Measurements from ENCODE around the gene RFTN1.

Gene RFTN1, protein sequence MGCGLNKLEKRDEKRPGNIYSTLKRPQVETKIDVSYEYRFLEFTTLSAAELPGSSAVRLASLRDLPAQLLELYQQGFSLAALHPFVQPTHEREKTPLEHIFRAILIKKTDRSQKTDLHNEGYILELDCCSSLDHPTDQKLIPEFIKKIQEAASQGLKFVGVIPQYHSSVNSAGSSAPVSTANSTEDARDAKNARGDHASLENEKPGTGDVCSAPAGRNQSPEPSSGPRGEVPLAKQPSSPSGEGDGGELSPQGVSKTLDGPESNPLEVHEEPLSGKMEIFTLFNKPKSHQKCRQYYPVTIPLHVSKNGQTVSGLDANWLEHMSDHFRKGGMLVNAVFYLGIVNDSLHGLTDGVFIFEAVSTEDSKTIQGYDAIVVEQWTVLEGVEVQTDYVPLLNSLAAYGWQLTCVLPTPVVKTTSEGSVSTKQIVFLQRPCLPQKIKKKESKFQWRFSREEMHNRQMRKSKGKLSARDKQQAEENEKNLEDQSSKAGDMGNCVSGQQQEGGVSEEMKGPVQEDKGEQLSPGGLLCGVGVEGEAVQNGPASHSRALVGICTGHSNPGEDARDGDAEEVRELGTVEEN

GRCh38 chr3:16513141-16514020, at the start of gene RFTN1:
TSS of gene RFTN1 (minus strand) at chr3:16513699. CDS start at chr3:16493869, 19,830 bp downstream.
- peak; percentile 43 for TF ChIP-seq L3MBTL2 (conservative IDR thresholded peaks at IDR 0.05)
- TF ChIP-seq PKNOX1 (IDR thresholded peaks at IDR 0.05), result no peak
- TF ChIP-seq ARNT (IDR thresholded peaks at IDR 0.05), result no peak
- DNase-seq (ENCODE audit: extremely low spot score), result peak; percentile 51
- POLR2A ChIA-PET, result no interaction called here
- CTCF ChIA-PET, result interaction anchor here (1.5 kb wide), 1 partner anchor 223 kb away, joined by 6 read pairs; no protein-coding TSS in a partner anchor

DNA sequence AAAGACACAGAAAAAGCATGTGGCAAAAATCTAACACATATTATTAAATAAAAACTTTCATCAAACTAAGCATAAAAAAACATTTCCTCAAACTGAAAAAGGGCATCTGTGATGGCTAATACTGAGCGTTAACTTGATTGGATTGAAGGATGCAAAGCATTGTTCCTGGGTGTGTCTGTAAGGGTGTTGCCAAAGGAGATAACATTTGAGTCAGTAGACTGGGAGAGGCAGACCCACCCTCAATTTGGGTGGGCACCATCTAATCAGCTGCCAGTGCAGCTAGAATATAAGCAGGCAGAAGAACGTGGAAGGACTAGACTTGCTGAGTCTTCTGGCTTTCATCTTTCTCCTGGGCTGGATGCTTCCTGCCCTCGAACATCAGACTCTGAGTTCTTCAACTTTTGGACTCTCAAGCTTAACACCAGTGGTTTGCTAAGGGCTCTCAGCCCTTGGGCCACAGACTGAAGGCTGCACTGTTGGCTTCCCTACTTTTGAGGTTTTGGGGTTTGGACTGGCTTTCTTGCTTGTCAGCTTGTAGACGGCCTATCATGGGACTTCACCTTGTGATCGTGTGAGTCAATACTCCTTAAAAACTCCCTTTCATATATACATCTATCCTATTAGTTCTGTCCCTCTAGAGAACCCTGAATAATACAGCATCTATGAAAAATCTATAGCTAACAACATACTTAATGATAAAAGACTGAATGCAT, 46.3 kb upstream of the RFTN1 start:
- POLR2A ChIA-PET, result no interaction called here
- TF ChIP-seq TARDBP (IDR thresholded peaks at IDR 0.05) (no peak), NFRKB (IDR thresholded peaks at IDR 0.05) (no peak), FOXM1 (IDR thresholded peaks at IDR 0.05; ENCODE audit: borderline replicate concordance) (no peak), FOXA1 (IDR thresholded peaks at IDR 0.05) (no peak), ZNF384 (IDR thresholded peaks at IDR 0.05) (no peak), FOXK2 (IDR thresholded peaks at IDR 0.05) (no peak), BHLHE40 (IDR thresholded peaks at IDR 0.05; ENCODE audit: borderline replicate concordance) (no peak), SUZ12 (IDR thresholded peaks at IDR 0.05) (no peak), SP1 (IDR thresholded peaks at IDR 0.05) (no peak), HDGF (IDR thresholded peaks at IDR 0.05; ENCODE audit: borderline replicate concordance) (no peak), CTBP1 (IDR thresholded peaks at IDR 0.05; ENCODE audit: borderline replicate concordance) (no peak), ELF4 (IDR thresholded peaks at IDR 0.05) (no peak), ARNT (IDR thresholded peaks at IDR 0.05) (no peak)
- CTCF ChIA-PET, result no interaction called here
- DNase-seq (ENCODE audit: extremely low spot score), result no peak

GRCh38 chr3:16554126-16554525, 40.6 kb upstream of the RFTN1 start:
- DNase-seq (ENCODE audit: extremely low spot score), result no peak
- POLR2A ChIA-PET, result interaction anchor here (2.1 kb wide), 1 partner anchor 289 kb away, joined by 6 read pairs; the partner anchor contains the start of genes DPH3 and OXNAD1
- no peak for TF ChIP-seq SP1 (IDR thresholded peaks at IDR 0.05)
- no peak for TF ChIP-seq ARNT (IDR thresholded peaks at IDR 0.05)
- TF ChIP-seq FOXK2 (IDR thresholded peaks at IDR 0.05), result no peak
- no peak for TF ChIP-seq SUZ12 (IDR thresholded peaks at IDR 0.05)
- CTCF ChIA-PET, result no interaction called here

DNA sequence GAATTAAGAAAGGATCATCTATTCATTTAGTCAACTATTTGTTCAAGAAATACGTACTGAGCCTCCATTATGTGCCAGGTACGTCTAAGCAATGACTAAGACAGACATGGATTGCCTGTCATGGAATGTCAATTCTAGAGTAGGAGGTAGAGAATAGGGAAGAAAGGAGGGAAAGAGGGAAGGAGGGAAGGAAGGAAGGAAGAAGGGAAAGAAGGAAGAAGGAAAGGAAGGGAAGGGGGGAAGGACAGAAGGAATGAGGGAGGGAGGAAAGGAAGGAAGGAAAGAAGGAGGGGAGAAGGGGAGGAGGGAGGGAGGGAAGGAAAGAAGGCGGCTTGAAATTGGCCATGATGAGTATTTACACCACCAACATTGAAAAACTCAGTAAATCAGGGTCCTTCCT, 39.3 kb upstream of the RFTN1 start:
- DNase-seq (ENCODE audit: extremely low spot score), result no peak
- TF ChIP-seq CTBP1 (IDR thresholded peaks at IDR 0.05; ENCODE audit: borderline replicate concordance) (no peak), ZNF384 (IDR thresholded peaks at IDR 0.05) (no peak), FOXM1 (IDR thresholded peaks at IDR 0.05; ENCODE audit: borderline replicate concordance) (no peak), HDGF (IDR thresholded peaks at IDR 0.05; ENCODE audit: borderline replicate concordance) (no peak), ARNT (IDR thresholded peaks at IDR 0.05) (no peak), LEF1 (IDR thresholded peaks at IDR 0.05; ENCODE audit: borderline replicate concordance) (no peak), L3MBTL2 (conservative IDR thresholded peaks at IDR 0.05) (no peak), SP1 (IDR thresholded peaks at IDR 0.05) (no peak), ELF4 (IDR thresholded peaks at IDR 0.05) (no peak), NFRKB (IDR thresholded peaks at IDR 0.05) (no peak), BHLHE40 (IDR thresholded peaks at IDR 0.05; ENCODE audit: borderline replicate concordance) (no peak), PKNOX1 (IDR thresholded peaks at IDR 0.05) (no peak), TARDBP (IDR thresholded peaks at IDR 0.05) (no peak), FOXK2 (IDR thresholded peaks at IDR 0.05) (no peak)
- CTCF ChIA-PET, result no interaction called here
- POLR2A ChIA-PET, result interaction anchor here (2.1 kb wide), 1 partner anchor 287 kb away, joined by 6 read pairs; the partner anchor contains the start of genes DPH3 and OXNAD1

DNA sequence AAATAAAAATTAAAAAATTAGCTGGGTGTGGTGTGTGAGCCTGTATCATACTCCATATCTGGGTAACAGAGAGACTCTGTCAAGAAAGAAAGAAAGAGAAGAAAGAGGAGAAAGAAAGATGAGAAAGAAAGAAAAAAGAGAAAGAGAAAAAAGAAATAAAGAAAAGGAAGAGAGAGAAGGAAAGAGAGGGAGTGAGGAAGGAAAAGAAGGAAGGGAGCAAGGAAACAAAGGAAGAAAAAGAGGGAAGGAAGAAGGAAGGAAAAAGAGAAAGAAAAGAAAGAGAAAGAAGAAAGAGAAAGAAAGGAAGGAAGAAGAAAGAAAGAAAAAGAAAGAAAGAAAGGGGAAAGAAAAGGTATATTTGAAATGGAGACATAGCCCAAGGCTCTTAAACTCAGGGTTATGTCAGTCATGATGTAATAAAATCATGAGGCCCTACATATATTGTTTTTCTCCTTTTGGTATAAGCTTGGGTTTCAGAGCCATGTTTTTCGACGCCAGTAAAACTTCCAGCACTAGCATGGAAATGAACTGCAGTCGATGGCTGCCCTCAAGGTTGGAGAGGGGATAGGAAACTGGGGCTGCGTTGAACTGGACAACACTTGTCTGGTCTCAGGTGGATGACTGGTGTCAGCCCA, 38.0 kb upstream of the RFTN1 start:
- no peak for DNase-seq (ENCODE audit: extremely low spot score)
- CTCF ChIA-PET, result interaction anchor here (1.7 to 2.8 kb wide), 3 partner anchors 261 to 287 kb away, joined by 4 to 11 read pairs (median 7); partner anchors contain the start of genes DPH3 and OXNAD1
- TF ChIP-seq SP1 (IDR thresholded peaks at IDR 0.05), result no peak
- no peak for TF ChIP-seq ARNT (IDR thresholded peaks at IDR 0.05)
- TF ChIP-seq FOXA1 (IDR thresholded peaks at IDR 0.05), result no peak
- TF ChIP-seq FOXK2 (IDR thresholded peaks at IDR 0.05), result no peak
- no peak for TF ChIP-seq ZNF384 (IDR thresholded peaks at IDR 0.05)
- POLR2A ChIA-PET, result no interaction called here

Data from HEK293T (cell line).